DMS114 treated with DMSO at 0.1 percent for 48 hours (cell line): ENCODE measurements around the gene SLC11A1.

Experiments
- DNase-seq: peaks from one replicate; lab custom pipeline; 2025; ENCODE audit not compliant: unreplicated experiment; lab: John Stamatoyannopoulos, UW

The SLC11A1 gene

DNA sequence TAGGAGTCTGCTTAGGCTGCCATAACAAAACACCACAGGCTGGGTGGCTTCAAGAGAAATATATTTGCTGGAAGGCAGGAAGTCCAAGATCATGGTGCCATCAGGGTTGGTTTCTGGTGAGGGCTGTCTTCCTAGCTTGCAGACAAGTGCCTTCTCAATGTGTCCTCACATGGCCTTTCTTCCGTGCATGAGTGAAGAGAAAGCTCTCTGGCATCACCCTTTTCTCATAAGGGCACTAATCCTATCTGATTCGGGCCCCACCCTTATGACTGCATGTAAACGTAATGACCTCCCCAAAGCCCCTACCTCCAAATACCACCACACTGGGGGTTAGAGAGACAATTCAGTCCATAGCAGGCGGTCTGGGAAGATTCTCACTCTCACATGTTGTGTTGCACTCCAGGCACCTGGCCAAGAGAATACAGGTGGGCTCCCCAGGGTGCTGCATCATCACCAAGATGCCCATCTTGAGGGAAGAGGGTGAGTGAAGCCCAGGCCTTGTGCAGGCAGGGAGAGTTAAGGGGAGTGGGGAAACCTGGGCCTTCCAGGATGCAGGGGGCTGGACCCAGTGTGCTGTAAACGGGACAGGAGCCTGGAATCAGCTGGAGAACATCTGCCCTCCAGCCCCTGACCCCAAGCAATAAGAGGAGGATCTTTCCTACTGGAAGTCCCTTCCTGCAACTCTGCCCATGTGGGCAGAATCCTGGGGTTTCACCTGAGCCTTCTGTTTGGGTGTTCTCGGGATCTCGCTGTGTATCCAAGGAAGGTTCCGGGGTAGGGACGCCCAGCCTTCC is 15.3 kb upstream of the SLC11A1 start:
- DNase-seq: no peak

DNA sequence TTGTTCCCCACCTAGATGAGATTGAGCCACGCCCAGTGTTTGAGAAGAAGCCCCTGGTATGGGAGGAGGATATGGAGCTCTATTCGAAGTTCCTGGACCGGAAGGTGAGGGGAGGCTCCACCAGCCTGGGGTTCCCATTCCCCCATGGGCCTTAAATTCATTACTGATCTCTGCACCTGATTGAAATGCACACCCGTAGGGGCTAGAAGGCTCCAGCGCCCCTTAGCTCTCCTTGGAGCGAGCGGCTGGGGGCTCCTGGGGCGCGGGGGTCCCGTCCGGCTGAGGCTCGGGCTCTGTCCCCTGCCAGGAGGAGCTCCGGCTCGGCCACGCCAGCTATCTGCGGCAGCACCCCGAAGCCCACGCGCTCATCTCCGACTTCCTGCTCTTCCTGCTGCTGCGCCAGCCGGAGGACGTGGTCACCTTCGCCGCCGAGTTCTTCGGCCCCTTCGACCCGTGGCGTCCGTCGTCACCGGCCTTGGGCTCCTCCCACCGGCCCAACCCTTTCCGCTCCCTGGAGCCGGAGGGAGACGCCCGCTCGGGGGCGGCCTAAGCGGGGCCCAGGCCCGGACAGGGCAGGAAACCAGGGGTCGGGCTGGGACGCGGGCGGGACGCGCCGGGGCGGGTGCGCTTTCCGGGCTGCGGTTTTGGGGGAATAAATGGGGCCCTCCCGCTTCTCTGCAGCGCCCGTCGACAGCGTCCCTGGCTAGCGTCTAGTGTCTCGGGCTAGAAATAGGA is 14.5 kb upstream of the SLC11A1 start:
- DNase-seq: peak; percentile 44

DNA sequence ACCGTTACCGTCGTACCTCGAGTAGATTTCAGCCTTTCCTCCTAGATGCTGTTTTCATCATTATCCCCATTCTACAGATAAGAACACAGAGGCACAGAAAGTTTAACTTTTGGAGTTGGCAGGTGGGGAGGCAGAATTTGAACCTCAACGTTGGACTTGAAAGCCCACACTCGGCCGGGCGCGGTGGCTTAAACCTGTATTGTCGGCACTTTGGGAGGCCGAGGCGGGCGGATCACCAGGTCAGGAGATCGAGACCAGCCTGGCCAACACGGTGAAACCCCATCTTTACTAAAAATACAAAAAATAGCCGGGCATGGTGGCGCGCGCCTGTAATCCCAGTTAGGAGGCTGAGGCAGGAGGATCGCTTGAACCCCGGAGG is 13.9 kb upstream of the SLC11A1 start:
- no peak for DNase-seq

DNA sequence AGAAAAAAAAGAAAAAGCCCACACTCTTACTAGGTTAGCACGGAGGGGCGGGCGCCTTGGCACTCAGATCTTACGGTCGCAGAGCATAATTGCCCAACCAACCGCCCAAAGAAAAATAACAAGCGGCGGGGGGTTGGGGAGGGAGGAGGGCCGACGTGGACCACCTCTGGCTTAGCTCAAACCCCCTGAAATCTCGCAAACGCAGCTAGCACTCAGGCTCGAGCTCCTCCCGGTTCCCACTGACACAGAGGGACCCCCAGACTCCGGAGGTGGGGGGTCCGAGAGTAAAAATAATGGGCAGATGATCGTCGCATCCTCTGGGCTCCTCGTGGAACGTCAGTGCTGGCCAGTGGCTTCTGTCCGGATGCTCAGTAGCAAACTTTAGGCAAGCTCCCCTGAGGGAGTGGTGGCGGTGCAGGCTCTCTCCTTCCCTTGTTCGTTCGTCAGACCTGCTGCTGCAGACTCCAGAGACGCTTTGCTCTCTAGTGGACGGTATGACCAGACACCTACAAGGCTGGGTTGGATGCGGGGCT is 13.4 kb upstream of the SLC11A1 start:
- peak; percentile 43 for DNase-seq

DNA sequence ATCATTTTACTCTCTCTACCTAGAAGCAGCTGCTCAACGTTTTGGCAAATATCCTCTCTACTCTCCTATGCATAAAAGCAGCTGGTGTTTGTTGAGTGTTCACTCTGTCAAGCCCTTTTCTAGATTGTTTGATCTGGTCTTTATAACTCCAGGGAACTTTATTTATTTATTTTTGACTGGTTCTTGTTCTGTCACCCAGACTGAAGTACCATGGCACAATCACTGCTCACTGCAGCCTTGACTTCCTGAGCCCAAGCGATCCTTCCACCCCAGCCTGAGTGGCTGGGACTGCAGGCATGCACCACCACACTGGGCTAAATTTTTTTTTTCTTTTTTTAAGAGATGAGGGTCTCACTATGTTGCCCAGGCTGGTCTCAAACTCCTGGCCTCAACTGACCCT is 12.7 kb upstream of the SLC11A1 start:
- DNase-seq: no peak

DNA sequence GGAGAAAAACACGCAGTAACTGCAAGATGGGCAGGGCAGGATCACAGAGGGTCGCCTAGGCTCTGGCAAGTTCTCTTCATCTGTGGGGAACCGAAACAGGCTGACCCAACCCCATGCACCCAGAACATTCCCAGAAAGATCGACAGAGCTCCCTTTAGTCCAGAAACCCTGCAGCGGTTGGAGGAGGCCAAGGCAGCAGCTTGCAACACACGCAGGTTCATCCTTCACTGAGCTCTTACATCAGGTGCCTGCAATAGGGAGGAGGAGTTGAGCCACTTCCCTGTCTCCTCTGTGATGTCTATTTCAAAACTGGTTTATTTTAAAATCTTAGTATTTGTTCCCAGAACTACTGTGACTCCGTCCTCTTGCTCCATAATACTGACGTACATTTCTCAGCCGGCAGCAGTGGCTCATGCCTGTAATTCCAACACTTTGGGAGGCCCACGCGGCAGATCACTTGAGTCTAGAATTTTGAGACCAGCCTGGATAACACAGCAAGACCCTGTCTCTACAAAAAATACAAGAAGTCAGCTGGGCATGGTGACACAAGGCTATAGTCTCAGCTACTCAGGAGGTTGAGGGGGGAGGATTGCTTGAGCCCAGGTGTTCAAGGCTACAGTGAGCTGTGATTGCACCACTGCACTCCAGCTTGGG is 11.5 kb upstream of the SLC11A1 start:
- DNase-seq: no peak

DNA sequence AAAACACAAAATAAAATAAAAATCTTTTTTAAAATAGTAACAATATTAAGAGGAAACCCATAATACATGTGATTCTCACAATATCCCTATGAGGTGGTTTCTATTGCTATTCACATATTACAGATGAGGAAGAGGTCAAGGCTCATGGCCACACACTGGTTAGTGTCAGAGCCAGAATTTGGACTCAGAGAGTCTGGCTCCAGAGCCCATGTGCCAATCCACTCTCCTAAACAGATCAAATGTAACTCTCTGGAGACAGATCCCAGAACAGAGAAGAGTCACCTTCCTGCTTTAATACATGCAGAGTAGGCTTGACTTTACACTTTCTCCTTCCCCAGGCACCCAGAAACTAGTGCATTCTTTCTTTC is 10.1 kb upstream of the SLC11A1 start:
- no peak for DNase-seq

DNA sequence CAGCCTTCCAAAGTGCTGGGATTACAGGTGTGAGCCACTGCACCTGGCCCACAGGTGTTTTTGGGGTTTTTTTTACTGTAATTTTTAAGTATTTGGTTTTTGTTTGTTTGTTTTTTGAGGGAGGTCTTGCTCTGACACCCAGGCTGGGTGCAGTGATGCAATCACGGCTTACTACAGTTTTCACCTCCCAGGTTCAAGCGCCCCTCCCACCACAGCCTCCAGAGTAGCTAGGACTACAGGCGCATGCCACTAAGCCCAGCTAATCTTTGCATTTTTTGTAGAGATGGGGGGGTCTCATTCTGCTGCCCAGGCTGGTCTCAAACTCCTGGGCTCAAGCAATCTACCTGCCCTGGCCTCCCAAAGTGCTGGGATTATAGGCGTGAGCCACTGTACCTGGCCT is 7.3 kb upstream of the SLC11A1 start:
- DNase-seq: no peak

DNA sequence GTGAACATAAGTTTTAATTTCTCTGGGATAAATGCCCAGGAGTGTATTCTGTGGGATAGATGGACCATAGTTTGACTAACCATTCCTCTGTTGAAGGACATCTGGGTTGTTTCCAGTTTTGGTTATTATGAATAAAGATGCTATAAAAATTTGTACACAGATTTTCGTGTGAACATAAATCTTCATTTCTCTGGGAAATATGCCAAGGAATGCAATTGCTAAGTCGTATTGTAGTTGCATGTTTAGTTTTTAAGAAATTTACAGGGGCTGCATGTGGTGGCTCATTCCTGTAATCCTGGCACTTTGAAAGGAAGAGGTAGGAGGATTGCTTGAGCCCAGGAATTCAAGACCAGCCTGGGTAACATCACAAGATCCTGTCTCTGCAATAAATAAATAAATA is 6.9 kb upstream of the SLC11A1 start:
- DNase-seq: no peak

DNA sequence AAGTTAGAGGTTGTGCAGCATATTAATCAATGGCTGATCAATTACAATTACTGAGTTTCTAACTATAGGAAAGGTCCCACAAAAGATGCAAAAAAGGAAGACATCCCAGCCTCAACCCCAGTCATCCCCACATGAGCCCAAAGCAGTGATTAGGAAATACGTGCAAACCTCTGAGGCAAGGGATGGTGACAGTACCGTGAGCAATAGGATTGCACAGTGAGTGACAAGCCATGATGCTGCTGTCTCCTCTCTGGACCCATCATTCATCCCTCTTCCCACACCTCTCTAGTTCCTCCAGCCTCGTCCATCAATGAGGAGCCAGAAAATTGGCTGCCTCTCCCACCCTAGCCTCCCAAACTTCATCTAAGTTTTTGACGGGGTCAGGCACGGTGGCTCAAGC is 4.0 kb upstream of the SLC11A1 start:
- no peak for DNase-seq

DNA sequence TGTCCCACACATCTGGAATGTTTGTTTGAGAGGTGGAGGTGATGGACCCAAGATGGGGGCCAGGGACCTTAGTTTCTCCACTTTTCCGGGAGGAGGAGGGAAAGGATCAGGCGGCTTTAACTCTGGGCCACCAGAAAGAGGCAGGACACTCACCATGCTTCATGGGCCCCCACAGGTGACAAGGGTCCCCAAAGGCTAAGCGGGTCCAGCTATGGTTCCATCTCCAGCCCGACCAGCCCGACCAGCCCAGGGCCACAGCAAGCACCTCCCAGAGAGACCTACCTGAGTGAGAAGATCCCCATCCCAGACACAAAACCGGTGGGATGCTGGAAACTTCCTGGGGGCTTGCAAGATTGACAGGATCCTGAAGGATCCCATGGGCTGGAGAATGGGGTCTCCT is 712 bp downstream of the SLC11A1 start:
- no peak for DNase-seq

DNA sequence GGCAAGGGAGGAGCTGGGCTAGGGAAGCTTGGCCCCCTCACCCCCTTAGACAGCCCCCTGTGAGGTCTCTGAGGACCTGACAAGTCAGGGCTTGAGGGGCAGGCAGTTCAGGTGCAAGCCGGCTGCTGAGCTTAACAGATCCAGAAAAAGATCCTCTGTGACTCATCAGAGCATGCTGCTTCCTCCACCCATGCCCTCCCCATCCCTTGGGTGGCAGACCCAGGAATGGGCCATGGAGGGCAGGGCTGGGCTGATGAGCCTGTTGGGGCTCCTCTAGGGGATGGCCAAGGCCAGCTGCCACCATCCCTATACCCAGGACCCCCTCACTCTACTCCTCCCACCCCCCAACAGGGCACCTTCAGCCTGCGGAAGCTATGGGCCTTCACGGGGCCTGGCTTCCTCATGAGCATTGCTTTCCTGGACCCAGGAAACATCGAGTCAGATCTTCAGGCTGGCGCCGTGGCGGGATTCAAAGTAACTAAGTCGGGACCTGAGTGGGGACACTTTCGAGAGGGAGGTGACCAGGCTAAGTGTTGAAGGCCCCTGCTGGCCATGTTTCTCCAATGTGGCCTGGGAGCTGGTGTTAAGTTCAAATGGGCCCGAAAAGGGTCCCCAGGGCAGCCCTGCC is 1.9 kb downstream of the SLC11A1 start:
- DNase-seq: no peak

DNA sequence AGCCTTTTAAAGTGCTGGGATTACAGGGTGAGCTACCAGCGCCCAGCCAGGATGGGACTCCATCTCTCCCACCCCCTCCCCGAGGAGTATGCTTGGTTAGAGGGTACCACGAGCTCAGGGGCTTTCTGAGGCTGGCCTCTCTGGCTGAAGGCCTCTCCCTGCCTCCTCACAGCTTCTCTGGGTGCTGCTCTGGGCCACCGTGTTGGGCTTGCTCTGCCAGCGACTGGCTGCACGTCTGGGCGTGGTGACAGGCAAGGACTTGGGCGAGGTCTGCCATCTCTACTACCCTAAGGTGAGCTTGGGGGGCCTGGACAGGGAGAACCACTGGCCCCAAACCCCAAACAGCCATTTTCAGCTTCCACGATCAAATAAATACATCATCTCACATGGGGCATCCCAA is 2.9 kb downstream of the SLC11A1 start:
- DNase-seq: no peak

DNA sequence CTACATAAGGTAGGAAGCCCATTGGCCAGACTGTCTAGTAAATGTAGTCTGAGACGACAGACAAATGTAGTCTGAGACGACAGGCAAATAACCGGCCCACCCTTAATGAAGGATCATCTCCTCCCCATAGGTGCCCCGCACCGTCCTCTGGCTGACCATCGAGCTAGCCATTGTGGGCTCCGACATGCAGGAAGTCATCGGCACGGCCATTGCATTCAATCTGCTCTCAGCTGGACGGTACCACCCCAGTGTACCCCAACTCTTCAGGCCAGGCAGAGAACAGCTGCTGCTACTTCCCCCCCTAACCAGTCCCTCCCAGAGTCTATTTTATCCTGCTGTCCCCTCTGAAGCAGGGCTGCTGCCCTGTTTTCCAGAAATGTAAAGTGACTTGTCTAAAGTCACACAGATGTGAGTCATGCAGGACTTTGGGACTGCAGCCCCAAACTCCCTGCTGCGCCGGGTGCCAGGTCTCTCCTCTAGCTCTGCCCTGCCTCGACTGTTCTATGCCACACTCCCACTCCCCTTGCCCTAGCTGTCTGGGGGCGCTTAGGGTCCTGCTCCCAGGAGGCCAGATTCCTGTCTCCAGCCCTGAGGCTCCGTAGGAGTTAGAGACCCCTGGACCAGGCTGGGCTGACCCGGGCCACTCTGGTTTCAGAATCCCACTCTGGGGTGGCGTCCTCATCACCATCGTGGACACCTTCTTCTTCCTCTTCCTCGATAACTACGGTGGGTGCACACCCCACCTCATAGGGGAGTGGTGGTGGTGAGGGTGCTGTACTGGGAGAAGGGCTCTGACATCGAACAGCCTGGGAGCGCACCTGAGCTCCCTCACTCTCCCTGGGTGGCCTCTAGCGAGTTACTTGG is 4.7 kb downstream of the SLC11A1 start:
- DNase-seq: no peak

DNA sequence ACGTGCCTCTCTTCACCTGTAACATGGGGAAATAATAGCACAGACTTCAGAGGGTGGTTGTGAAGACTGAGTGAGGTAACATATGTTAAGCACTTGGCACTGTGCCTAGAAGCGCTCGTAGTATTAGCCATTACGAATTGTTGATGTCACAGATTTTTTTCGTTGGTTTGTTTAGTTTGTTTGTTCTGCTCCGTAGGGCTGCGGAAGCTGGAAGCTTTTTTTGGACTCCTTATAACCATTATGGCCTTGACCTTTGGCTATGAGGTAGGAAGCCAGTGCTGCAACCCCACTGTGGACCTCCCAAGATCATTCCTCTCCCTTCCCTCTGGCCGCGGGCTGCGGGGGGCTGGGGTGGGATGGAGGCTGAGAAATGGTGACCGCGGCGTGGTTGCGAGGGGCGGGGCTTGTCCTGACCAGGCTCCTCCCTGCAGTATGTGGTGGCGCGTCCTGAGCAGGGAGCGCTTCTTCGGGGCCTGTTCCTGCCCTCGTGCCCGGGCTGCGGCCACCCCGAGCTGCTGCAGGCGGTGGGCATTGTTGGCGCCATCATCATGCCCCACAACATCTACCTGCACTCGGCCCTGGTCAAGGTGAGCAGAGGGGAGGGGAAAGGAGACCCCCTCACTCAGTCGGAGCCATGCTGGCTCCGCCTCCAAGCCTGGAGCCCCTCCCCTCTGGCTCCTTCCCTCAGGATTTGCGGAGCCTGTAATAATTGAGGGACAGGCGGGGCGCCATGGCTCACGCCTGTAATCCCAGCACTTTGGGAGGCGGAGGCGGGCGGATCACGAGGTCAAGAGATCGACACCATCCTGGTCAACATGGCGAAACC is 5.5 kb downstream of the SLC11A1 start:
- no peak for DNase-seq

DNA sequence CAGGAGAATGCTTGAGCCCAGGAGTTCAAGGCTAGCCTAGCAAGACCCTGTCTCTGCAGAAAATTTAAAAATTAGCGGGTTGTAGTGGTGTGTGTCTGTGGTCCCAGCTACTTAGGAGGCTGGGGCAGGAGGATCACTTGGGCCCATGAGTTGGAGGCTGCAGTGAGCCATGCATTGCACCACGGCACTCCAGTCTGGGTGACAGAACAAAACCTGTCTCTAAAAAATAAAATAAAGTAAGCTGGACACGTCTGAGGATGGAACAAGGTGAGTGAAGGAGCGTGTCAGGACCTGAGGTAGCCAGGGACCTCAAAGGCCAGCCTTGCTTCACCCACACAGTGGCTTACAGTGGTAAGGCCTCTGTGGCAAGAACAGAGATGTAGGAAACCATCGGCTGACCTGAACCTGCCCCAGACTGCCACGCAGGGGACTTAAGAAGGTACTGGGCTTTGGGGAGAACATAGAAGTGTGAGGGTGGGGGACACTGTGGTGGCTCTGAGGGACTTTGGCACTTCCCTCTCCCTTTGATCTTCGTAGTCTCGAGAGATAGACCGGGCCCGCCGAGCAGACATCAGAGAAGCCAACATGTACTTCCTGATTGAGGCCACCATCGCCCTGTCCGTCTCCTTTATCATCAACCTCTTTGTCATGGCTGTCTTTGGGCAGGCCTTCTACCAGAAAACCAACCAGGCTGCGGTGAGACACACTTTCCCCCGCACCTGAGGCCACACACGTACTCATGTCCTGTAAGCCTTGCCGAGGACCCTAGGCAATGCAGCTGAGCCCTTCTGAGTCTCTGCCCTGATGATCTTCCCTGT is 7.5 kb downstream of the SLC11A1 start:
- DNase-seq: no peak

DNA sequence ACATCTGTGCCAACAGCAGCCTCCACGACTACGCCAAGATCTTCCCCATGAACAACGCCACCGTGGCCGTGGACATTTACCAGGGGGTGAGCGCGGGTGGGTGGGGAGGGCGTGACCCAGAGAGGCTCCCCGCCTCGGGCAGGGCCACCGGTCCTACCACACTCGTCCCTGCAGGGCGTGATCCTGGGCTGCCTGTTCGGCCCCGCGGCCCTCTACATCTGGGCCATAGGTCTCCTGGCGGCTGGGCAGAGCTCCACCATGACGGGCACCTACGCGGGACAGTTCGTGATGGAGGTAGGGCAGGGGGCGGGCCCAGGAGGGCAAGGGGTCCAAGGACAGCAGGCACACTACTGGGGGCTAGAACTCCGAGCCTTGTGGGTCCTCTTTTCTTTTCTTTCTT is 9.1 kb downstream of the SLC11A1 start:
- DNase-seq: no peak

DNA sequence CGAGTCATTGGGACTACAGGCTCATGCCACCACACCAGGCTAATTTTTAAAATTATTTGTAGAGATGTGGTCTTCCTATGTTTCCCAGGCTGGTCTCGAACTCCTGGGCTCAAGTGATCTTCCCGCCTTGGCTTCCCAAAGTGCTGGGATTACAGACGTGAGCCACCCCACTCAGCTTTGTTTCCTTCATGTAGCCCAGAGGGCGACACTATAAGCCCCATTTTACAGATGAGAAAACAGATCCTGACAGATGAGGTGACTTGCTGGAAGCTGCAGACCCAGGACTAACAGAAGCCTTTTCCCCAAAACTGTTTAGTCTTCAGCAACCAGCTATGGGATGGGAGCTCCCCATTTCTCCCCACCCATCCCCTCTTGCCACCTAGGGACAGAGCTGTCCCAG is 10.4 kb downstream of the SLC11A1 start:
- no peak for DNase-seq

DNA sequence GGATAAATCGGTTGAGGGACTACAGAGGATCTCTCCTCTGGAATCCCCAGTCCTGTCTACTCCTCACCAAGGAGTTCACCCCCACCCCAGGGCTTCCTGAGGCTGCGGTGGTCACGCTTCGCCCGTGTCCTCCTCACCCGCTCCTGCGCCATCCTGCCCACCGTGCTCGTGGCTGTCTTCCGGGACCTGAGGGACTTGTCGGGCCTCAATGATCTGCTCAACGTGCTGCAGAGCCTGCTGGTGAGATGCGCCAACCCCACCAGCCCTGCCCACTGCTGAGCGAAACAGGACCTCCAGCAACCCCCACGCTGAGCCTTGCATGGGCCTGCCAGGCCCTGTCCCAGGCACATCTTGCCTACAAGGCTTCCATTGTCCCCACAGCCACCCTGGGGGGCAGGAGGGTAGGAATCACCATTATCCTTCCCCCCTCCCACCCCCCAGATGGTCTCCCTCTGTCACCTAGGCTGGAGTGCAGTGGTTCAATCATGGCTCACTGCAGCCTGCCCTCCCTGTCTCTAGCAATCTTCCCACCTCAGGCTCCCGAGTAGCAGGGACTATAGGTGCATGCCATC is 10.9 kb downstream of the SLC11A1 start:
- DNase-seq: no peak
